ENCODE measurements around the gene KDM4B. TPM values are rescaled to one million over a fixed set of nuclear protein-coding genes. Genes with fewer than 3 reads are reported as not detected.

Gene KDM4B
- total and polyA plus RNA-seq, 4 donors = 3.2 to 19.7 (median 12.9) TPM

DNA sequence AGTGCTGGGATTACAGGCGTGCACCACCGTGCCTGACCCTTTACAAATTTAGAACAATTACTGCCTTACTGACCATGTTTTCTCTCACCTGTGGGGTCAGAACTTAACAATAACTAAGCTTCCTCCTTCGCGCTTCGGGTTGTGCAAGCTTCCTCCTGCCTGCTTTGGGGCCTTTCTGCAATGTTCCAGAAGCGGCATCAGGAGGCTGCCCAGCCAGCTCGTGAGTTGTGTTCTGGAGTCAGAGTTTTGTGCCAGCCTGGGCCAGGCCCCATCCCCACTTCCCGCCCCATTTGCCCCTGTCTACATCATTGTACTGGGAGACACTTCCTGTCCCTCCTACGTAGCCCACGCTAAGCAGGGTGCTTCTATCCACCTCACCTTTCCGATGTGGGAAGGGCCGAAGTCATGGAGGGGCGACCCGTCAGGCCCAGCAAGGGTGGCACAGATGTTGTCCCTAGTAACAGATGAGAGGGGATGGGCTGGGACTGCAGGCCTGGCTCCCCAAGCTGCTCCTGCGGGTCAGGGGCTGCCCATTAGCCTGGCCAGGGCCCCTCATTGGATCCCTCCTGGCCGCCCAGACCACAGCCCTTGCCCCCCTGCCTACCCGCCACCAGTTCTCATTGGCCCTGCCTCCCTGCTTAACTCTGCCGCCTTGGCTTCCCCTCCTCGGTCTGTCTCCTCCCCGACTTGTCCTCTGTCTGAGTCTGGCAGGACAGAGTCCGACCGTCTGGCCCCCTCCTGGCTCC is 46.2 kb upstream of the KDM4B start:
- H3K27me3 ChIP-seq (ENCODE audit: control insufficient read depth in 4 of 4, insufficient read depth in 4 of 4, low read length in 3 of 4) = no peaks in the 10 kb centered on the region
- WGBS = 88% methylated on average over 22 of the region's 22 CpGs
- H3K27ac ChIP-seq (ENCODE audit: low read depth in 1 of 2, low read length in 2 of 2) = no peak overlapping the region
- no peak for DNase-seq (ENCODE audit: low spot score)
- no peaks in the 10 kb centered on the region for H3K4me1 ChIP-seq (ENCODE audit: control insufficient read depth in 4 of 4, insufficient read depth in 4 of 4, low read length in 3 of 4)
- H3K36me3 ChIP-seq (ENCODE audit: control insufficient read depth in 4 of 4, insufficient read depth in 3 of 4, low read depth in 1 of 4, low read length in 3 of 4) = no peaks in the 10 kb centered on the region
- H3K9ac ChIP-seq (ENCODE audit: low read depth in 1 of 2, low read length in 2 of 2) = no peak overlapping the region
- H3K9me3 ChIP-seq (ENCODE audit: control insufficient read depth in 4 of 4, low read length in 3 of 4) = no peaks in the 10 kb centered on the region
- TF ChIP-seq JUND (IDR thresholded peaks at IDR 0.05) = no peak
- TF ChIP-seq, protein P1, sequence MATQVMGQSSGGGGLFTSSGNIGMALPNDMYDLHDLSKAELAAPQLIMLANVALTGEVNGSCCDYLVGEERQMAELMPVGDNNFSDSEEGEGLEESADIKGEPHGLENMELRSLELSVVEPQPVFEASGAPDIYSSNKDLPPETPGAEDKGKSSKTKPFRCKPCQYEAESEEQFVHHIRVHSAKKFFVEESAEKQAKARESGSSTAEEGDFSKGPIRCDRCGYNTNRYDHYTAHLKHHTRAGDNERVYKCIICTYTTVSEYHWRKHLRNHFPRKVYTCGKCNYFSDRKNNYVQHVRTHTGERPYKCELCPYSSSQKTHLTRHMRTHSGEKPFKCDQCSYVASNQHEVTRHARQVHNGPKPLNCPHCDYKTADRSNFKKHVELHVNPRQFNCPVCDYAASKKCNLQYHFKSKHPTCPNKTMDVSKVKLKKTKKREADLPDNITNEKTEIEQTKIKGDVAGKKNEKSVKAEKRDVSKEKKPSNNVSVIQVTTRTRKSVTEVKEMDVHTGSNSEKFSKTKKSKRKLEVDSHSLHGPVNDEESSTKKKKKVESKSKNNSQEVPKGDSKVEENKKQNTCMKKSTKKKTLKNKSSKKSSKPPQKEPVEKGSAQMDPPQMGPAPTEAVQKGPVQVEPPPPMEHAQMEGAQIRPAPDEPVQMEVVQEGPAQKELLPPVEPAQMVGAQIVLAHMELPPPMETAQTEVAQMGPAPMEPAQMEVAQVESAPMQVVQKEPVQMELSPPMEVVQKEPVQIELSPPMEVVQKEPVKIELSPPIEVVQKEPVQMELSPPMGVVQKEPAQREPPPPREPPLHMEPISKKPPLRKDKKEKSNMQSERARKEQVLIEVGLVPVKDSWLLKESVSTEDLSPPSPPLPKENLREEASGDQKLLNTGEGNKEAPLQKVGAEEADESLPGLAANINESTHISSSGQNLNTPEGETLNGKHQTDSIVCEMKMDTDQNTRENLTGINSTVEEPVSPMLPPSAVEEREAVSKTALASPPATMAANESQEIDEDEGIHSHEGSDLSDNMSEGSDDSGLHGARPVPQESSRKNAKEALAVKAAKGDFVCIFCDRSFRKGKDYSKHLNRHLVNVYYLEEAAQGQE (IDR thresholded peaks at IDR 0.05) = no peak
- no peak for TF ChIP-seq FOXA1 (IDR thresholded peaks at IDR 0.05)
- no peak for TF ChIP-seq YY1 (IDR thresholded peaks at IDR 0.05)
- TF ChIP-seq FOXA2 (IDR thresholded peaks at IDR 0.05) = no peak
- no peak for TF ChIP-seq EGR1 (IDR thresholded peaks at IDR 0.05; ENCODE audit: low read depth in 2 of 2)
- TF ChIP-seq TAF1 (conservative IDR thresholded peaks at IDR 0.05) = no peak
- no peak for TF ChIP-seq RAD21 (IDR thresholded peaks at IDR 0.05)
- no peak for TF ChIP-seq SP1 (IDR thresholded peaks at IDR 0.05)
- TF ChIP-seq HNF4A (conservative IDR thresholded peaks at IDR 0.05) = no peak
- TF ChIP-seq NR2F2 (IDR thresholded peaks at IDR 0.05) = no peak
- TF ChIP-seq, protein P2, sequence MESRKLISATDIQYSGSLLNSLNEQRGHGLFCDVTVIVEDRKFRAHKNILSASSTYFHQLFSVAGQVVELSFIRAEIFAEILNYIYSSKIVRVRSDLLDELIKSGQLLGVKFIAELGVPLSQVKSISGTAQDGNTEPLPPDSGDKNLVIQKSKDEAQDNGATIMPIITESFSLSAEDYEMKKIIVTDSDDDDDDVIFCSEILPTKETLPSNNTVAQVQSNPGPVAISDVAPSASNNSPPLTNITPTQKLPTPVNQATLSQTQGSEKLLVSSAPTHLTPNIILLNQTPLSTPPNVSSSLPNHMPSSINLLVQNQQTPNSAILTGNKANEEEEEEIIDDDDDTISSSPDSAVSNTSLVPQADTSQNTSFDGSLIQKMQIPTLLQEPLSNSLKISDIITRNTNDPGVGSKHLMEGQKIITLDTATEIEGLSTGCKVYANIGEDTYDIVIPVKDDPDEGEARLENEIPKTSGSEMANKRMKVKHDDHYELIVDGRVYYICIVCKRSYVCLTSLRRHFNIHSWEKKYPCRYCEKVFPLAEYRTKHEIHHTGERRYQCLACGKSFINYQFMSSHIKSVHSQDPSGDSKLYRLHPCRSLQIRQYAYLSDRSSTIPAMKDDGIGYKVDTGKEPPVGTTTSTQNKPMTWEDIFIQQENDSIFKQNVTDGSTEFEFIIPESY (IDR thresholded peaks at IDR 0.05) = no peak
- TF ChIP-seq, protein P3, sequence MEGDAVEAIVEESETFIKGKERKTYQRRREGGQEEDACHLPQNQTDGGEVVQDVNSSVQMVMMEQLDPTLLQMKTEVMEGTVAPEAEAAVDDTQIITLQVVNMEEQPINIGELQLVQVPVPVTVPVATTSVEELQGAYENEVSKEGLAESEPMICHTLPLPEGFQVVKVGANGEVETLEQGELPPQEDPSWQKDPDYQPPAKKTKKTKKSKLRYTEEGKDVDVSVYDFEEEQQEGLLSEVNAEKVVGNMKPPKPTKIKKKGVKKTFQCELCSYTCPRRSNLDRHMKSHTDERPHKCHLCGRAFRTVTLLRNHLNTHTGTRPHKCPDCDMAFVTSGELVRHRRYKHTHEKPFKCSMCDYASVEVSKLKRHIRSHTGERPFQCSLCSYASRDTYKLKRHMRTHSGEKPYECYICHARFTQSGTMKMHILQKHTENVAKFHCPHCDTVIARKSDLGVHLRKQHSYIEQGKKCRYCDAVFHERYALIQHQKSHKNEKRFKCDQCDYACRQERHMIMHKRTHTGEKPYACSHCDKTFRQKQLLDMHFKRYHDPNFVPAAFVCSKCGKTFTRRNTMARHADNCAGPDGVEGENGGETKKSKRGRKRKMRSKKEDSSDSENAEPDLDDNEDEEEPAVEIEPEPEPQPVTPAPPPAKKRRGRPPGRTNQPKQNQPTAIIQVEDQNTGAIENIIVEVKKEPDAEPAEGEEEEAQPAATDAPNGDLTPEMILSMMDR (IDR thresholded peaks at IDR 0.05; ENCODE audit: low read depth, low read length, missing input control) = no peak
- TF ChIP-seq GABPA (IDR thresholded peaks at IDR 0.05 in 1 of 2, conservative IDR thresholded peaks at IDR 0.05 in 1 of 2) = no peak
- TF ChIP-seq HNF4G (IDR thresholded peaks at IDR 0.05) = no peak
- H3K4me3 ChIP-seq (ENCODE audit: low read depth in 1 of 3, low read length in 3 of 3) = no peak overlapping the region

DNA sequence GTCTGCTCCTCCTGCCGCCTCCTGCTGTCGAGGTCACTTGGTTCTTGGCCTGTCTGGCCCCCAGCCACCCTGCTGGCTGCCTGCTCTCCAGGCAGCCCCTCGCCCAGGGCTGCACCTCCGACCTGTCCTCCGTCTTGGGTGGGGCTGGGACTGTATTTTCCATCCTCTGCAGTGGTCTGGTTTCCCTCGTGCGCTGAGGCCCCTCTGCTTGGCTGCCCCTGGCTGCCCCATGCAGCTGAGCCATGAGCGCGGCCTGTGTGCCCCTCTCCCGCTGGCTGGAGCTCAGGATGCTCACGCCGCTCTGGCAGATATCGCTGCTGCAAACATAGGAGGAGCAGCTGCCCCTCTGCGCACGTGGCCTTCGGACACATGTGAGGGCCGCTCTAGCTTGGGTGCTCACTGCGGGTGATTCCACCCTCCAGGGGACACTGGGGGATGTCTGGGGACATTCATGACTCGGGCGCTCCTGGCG is 45.6 kb upstream of the KDM4B start:
- WGBS = 89% methylated on average over 21 of the region's 21 CpGs
- Histone ChIP-seq H3K27me3 (ENCODE audit: control insufficient read depth in 4 of 4, insufficient read depth in 4 of 4, low read length in 3 of 4) (no peaks in the 10 kb centered on the region), H3K36me3 (ENCODE audit: control insufficient read depth in 4 of 4, insufficient read depth in 3 of 4, low read depth in 1 of 4, low read length in 3 of 4) (no peaks in the 10 kb centered on the region), H3K27ac (ENCODE audit: low read depth in 1 of 2, low read length in 2 of 2) (no peak overlapping the region), H3K9ac (ENCODE audit: low read depth in 1 of 2, low read length in 2 of 2) (no peak overlapping the region), H3K4me1 (ENCODE audit: control insufficient read depth in 4 of 4, insufficient read depth in 4 of 4, low read length in 3 of 4) (no peaks in the 10 kb centered on the region), H3K9me3 (ENCODE audit: control insufficient read depth in 4 of 4, low read length in 3 of 4) (no peaks in the 10 kb centered on the region), H3K4me3 (ENCODE audit: low read depth in 1 of 3, low read length in 3 of 3) (no peak overlapping the region)
- no peak for DNase-seq (ENCODE audit: low spot score)
- TF ChIP-seq TAF1 (conservative IDR thresholded peaks at IDR 0.05) (no peak), NR2F2 (IDR thresholded peaks at IDR 0.05) (no peak), HNF4G (IDR thresholded peaks at IDR 0.05) (no peak), EGR1 (IDR thresholded peaks at IDR 0.05; ENCODE audit: low read depth in 2 of 2) (no peak), FOXA2 (IDR thresholded peaks at IDR 0.05) (no peak), YY1 (IDR thresholded peaks at IDR 0.05) (no peak), JUND (IDR thresholded peaks at IDR 0.05) (no peak)
